M059J (cell line): ENCODE data around the gene SELENOM. TPM values are rescaled to one million over a fixed set of nuclear protein-coding genes. Genes with fewer than 3 reads are reported as not detected.

Source experiments
- DNase-seq: peaks from one replicate; pipeline ENCODE4 v3.0.0-alpha.2; 2012; ENCODE audit warnings: low read depth
- total RNA-seq: library from RNA; depleted of rRNA; stranded (reverse); fragments of >200 nt; shearing (Covaris generic); gene quantifications from 2 replicates; pipeline ENCODE4 v1.2.3, GENCODE V29; 2014

The SELENOM gene
- total RNA-seq, 1 experiment from 2014 or later: 6.0 TPM

DNA sequence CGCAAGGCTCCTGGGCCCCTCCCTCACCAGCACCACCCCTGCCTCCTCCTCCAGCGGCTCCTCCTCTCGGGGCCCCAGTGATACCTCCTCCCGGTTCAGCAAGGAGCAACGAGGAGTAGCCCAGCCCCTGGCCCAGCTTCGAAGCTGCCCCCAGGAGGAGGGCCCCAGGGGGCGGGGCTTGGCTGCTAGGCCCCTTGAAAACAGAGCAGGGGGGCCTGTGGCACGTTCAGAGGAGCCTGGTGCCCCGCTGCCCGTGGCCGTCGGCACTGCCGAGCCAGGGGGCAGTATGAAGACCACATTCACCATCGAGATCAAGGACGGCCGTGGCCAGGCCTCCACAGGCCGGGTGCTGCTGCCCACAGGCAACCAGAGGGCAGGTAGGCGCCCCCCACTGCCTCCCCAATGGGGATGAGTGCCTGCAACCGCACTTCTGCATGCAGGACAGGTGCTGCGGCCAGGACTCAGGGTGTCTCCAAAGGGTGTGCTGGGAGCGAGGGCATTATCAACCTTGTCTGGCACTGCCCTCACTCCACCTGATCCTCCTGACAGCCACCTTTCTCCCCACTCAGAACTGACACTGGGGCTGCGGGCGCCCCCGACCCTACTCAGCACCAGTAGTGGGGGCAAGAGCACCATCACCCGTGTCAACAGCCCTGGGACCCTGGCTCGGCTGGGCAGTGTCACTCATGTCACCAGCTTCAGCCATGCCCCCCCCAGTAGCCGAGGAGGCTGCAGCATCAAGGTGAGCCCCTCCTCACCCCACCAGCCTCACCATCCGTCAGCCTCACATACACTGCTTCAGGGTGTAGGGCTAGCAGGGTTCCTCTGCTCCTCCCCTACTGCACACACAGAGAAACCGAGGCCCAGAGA lies 16.0 kb downstream of the SELENOM start:
- DNase-seq: no peak

GRCh38 chr22:31090217-31091085 lies 16.9 kb downstream of the SELENOM start:
- no peak for DNase-seq

DNA sequence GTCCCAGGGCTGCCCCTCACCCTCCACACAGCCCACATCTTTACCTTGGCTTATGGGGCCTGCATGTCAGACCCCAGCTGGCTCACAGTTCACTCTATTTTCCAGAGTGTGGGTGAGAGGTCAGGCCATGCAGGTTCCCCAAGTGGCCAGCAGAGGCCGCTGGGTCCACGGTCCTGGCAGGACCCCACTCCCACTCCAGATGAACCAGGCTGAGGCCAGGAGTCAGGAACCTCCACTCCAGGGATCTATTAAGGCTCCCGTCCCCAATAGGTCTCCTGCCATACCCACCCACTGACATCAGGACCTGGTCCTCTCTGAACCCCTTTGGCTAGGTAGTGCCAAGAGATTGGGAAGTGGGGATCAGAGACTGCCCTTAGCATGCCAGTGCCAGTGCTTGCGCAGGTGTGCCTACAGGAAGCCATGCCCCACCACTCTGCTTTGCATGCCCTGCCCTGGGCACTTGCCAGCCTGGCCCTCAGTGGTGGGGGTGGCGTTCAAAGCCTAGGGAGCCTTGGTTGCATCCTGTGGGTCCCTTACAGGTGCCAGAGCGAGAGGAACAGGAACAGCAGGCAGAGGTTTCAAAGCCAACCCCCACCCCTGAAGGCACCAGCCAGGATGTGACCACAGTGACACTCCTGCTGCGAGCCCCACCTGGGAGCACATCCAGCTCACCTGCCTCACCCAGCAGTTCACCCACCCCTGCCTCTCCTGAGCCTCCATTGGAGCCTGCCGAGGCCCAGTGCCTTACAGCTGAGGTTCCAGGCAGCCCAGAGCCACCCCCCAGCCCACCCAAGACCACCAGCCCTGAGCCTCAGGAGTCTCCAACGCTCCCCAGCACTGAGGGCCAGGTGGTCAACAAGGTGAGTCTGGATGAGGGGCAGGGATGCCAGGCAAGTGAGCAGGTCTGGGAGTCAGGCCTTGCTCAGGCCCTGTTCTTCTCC lies 17.9 kb downstream of the SELENOM start:
- DNase-seq: no peak

- no peak for DNase-seq
These were observed 19.0 kb downstream of the SELENOM start for GRCh38 chr22:31088233-31088986.

- no peak for DNase-seq
These were observed 19.6 kb downstream of the SELENOM start for GRCh38 chr22:31087744-31088215.

DNA sequence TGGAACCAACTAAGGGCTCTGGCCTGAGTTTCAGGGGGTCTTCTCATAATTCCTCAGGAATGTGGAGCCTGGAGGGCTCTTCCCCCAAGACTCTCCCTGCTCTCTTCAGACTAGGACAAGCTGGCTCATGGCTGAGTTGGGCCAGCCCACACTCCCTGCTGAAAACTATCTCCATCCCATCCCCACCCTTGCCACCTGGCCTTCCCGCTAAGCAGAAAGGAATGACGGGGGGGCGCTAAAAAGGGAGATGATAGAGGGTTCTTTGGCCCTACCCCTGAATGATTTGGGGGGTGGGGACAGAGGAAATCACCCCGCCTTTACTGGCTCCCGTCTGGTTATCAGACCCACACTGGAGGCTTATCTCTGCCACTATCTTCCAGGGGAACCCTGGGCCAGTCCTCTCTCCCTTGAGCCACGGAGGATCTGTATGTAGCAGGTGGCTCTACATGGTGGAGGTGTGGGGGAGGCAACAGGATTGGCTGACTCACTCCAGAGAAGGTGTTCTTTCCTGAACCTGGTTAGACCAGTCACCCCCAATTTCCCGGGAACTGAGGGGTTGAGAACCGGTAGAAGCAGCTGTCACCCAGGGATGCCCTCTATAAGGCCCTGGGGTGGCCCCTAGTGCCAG lies 20.6 kb downstream of the SELENOM start:
- DNase-seq: no peak

GRCh38 chr22:31085928-31086327 lies 21.4 kb downstream of the SELENOM start:
- DNase-seq: no peak

GRCh38 chr22:31085493-31085824 lies 21.9 kb downstream of the SELENOM start:
- no peak for DNase-seq

DNA sequence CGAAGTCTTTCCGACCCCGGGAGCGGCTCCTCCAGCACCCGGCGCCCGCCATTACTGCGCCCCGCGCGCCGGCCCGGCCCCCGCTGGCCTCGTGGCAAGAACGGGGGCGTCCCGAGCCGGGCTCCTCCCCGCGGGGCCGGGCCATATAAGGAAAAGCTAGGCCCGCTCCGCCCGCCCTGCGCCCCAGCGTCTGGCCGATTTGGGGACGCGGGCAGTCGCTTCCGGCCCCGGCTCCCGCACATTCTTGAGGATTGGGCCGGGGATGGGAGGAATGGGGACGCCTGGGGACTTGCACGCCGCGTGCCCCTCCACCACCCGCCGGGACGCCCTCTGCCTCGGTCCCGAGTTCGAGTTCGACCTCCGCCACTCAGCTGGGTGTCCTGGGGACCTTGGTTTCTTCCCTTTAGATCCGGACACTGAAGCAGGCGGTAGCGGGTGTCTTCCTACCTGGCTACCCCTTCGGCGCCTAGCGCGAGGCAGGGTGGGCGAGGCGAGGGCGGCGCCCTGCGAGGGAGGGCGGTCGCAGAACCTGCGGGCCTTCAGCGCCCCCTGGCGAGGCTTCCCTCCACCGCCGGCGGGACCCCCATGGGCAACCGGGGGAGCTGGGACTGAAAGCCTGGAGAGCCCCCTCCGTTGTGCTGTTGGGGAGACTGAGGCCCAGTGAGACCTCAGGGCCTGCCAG lies 22.4 kb downstream of the SELENOM start:
- no peak for DNase-seq

- DNase-seq: no peak
These were observed 23.2 kb downstream of the SELENOM start for GRCh38 chr22:31083923-31084810.

GRCh38 chr22:31083377-31083768 lies 24.0 kb downstream of the SELENOM start:
- DNase-seq: no peak

- DNase-seq: no peak
These were observed 24.6 kb downstream of the SELENOM start for GRCh38 chr22:31082606-31083376.

- peak; percentile 62 for DNase-seq
These were observed 25.3 kb downstream of the SELENOM start for GRCh38 chr22:31081963-31082605.

DNA sequence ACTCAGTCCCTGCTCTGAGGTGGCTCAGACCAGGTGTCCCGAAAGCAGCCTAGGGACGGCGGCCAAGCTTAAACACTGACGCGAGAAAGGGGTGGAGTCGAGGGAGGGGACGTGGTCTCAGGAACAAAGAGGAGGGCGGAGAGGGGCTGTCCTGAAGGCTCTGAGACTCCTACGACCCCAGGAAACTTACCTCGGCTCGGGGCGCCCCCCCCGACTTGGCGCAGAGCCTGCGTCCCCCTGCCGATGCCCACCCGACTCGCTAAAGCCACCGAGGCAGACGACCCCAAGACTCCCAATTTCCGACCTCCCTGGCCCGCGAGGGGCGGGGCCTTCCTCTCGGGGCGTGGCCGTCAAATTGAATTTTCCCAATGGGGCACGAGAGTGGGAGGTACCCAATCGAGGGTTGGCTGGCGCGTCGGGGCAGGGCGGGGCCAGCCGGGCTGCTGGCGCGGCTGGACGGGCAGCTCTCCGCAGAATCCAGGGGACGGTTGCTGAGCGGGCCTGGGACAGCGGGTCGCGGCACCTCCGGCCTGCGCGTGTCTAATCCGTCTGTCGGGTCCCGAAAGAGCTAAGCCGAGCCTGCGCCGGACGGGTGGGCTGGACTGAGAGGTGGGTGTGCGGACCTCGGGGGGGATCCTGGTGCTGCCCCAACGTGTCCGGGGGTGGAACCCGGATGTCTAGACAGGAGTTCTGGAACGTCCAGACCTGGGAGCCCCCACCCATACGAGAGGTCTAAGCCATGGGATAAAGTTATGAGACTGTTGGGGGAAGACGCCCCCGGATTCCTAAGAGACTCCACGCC lies 26.3 kb downstream of the SELENOM start, which contains the start of gene SMTN:
TSS of gene SMTN (plus strand) at position 471 of the 802 bp plus-strand sequence. CDS start 1,941 bp downstream, outside the sequence.
- peak; percentile 84 for DNase-seq

DNA sequence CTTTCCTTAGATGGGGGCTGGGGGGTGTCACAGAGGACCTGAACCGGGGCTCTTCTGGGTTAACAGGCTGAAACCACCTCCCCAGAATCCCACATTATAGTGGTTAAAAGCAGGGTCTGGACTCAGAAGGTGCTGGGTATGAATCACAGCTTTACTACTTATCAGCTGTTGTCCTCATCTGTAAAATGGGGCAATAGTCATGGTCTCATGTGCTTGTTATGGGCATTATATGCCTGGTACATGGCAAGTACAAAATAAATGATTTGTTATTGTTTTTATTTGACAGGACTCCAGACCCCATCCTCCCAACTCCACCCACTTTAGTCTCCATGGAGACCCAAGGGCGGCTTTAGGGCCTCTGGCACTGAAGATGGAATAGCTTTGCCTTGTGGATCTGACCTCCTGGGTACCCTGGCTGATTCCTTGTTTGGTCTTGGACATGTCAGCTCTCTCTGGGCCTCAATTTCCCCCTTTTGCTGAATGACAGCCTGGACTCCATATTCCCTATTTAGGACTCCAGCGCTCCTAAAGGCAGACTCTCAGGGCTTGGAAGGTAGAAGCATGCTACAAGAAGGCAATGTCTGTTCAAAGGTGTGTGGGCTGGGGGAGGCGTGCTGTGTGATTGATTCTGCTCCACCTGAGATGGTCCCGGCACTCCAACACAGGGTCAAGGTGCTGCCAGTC lies 27.1 kb downstream of the SELENOM start:
- no peak for DNase-seq
